DND-41 (cell line): ENCODE measurements around the gene CDR2.

Experiments used
- ATAC-seq: fragments of 200-7000 bp; cut with Tn5 transposase; 3 replicates; pipeline ENCODE4 v1.9.1; 2021; ENCODE audit warnings: low read depth; ENCODE audit not compliant: insufficient read depth
- DNase-seq: peaks from one replicate; pipeline ENCODE4 v3.0.0-alpha.2; 2020
- H2AFZ ChIP-seq: 2 replicates; pipeline ENCODE4 v1.6.0; 2012; ENCODE audit warnings: low read depth, low read length
- H3K27ac ChIP-seq: 2 replicates; pipeline ENCODE4 v1.5.1; 2012; ENCODE audit warnings: low read length, inconsistent platforms
- H3K27me3 ChIP-seq: fragments of 200-600 bp; sonication (generic); 2 replicates; pipeline ENCODE4 v1.6.0; 2012; ENCODE audit warnings: low read length, mild to moderate bottlenecking, inconsistent platforms; ENCODE audit not compliant: insufficient read depth, poor library complexity
- H3K36me3 ChIP-seq: 2 replicates; pipeline ENCODE4 v1.5.1; 2012; ENCODE audit warnings: low read length, inconsistent platforms; ENCODE audit not compliant: insufficient read depth
- H3K4me1 ChIP-seq: 2 replicates; pipeline ENCODE4 v1.5.1; 2012; ENCODE audit warnings: mild to moderate bottlenecking, low read length; ENCODE audit not compliant: insufficient read depth
- H3K4me2 ChIP-seq: 2 replicates; pipeline ENCODE4 v1.6.0; 2012; ENCODE audit warnings: mild to moderate bottlenecking, moderate library complexity, low read length, inconsistent platforms; ENCODE audit not compliant: insufficient read depth
- H3K4me3 ChIP-seq, 2 experiments: fragments of 200-600 bp in 1 of 2; shearing (Covaris generic) in 1 of 2; 2 replicates each; pipeline ENCODE4 v1.5.1; 2012 to 2016; ENCODE audit warnings: inconsistent platforms in 2 of 2, low read length in 2 of 2, mild to moderate bottlenecking in 2 of 2, low read depth in 1 of 2, moderate library complexity in 1 of 2
- H3K79me2 ChIP-seq: 2 replicates; pipeline ENCODE4 v1.6.0; 2012; ENCODE audit warnings: low read length, inconsistent platforms; ENCODE audit not compliant: insufficient read depth
- H3K9ac ChIP-seq: 2 replicates; pipeline ENCODE4 v1.6.0; 2012; ENCODE audit warnings: low read depth, mild to moderate bottlenecking, inconsistent platforms, low read length, moderate library complexity
- H3K9me3 ChIP-seq: 2 replicates; pipeline ENCODE4 v1.5.1; 2012; ENCODE audit warnings: low read length, moderate library complexity, mild to moderate bottlenecking, inconsistent platforms; ENCODE audit not compliant: insufficient read depth, severe bottlenecking
- H4K20me1 ChIP-seq: 2 replicates; pipeline ENCODE4 v1.6.0; 2012; ENCODE audit warnings: low read length; ENCODE audit not compliant: insufficient read depth
- EZH2 ChIP-seq: IDR thresholded peaks from 3 replicates; pipeline ENCODE4 v1.6.1; 2012; ENCODE audit warnings: borderline replicate concordance, low read depth, mild to moderate bottlenecking, moderate library complexity, low read length, inconsistent platforms; ENCODE audit not compliant: severe bottlenecking
- TF ChIP-seq, protein P1 (sequence below): IDR thresholded peaks from 2 replicates; pipeline ENCODE4 v1.5.1; 2012; ENCODE audit warnings: borderline replicate concordance, low read length, moderate library complexity, mild to moderate bottlenecking; ENCODE audit not compliant: poor library complexity, severe bottlenecking; ENCODE audit errors: extremely low read depth

The CDR2 gene

DNA sequence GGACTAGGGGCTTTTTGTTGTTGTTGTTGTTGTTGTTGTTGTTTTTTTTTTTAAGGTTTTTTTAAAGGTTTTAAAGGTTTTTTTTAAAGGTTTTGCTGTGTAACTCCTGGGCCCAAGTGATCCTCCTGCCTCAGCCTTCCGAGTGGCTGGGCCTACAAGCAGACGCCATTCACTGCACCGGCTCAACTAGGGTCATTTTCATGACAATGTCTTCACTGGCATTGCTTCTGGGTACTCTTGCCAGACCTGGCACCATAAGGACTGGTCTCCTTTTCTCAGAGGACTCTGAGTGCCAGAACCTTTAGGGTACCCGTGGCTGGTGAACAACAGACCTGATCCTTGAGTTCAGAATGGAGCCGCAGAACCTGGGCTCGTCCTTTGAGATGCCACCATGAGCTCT, 56.8 kb downstream of the CDR2 start:
- no peak for TF ChIP-seq EZH2
- TF ChIP-seq, protein P1, sequence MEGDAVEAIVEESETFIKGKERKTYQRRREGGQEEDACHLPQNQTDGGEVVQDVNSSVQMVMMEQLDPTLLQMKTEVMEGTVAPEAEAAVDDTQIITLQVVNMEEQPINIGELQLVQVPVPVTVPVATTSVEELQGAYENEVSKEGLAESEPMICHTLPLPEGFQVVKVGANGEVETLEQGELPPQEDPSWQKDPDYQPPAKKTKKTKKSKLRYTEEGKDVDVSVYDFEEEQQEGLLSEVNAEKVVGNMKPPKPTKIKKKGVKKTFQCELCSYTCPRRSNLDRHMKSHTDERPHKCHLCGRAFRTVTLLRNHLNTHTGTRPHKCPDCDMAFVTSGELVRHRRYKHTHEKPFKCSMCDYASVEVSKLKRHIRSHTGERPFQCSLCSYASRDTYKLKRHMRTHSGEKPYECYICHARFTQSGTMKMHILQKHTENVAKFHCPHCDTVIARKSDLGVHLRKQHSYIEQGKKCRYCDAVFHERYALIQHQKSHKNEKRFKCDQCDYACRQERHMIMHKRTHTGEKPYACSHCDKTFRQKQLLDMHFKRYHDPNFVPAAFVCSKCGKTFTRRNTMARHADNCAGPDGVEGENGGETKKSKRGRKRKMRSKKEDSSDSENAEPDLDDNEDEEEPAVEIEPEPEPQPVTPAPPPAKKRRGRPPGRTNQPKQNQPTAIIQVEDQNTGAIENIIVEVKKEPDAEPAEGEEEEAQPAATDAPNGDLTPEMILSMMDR: no peak
- H3K27me3 ChIP-seq: no peaks in the 10 kb centered on the region
- no peak overlapping the region for H3K9ac ChIP-seq
- H3K36me3 ChIP-seq: peaks cover 94% of the 10 kb centered on the region
- DNase-seq (no peak), ATAC-seq (no peak)
- no peak overlapping the region for H3K27ac ChIP-seq
- H3K79me2 ChIP-seq: peaks cover 11% of the 10 kb centered on the region; the same call in 1 of the 2 replicates
- H3K4me3 ChIP-seq: no peak overlapping the region
- no peak overlapping the region for H3K4me2 ChIP-seq
- H3K9me3 ChIP-seq: no peaks in the 10 kb centered on the region
- H4K20me1 ChIP-seq: peaks cover 25% of the 10 kb centered on the region
- H2AFZ ChIP-seq: no peak overlapping the region
- no peaks in the 10 kb centered on the region for H3K4me1 ChIP-seq

DNA sequence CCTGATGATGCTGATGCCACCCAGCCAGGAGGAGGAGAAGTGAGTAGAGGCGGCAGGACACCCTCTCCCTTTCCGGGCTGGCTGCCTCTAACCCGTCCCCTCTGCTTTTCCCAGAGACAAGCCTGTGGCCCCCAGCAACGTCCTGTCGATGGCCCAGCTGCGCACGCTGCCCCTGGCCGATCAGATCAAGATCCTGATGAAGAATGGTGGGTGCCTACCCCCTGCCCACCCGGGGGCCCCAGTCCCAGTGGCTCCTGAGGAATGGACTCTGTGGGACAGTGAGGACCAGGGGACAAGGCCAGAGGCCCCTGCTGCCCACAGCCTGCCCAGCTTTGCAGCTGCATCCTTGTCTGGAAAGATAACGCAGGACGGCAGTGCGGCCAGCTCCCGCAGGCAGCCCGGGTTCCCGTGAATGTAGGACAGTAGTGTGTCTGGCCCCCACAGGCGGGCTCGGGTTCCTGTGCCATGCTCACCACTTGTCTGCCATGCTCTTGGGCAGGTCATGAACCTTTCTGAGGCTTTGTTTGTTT, 57.4 kb downstream of the CDR2 start:
- no peaks in the 10 kb centered on the region for H3K9me3 ChIP-seq
- ATAC-seq (no peak), DNase-seq (no peak)
- no peak overlapping the region for H3K9ac ChIP-seq
- H3K27ac ChIP-seq: no peak overlapping the region
- H4K20me1 ChIP-seq: peaks cover 19% of the 10 kb centered on the region
- no peaks in the 10 kb centered on the region for H3K27me3 ChIP-seq
- H3K4me2 ChIP-seq: no peak overlapping the region
- peaks cover 7% of the 10 kb centered on the region; the same call in 1 of the 2 replicates for H3K79me2 ChIP-seq
- TF ChIP-seq, protein P1: no peak
- TF ChIP-seq EZH2: no peak
- peaks cover 94% of the 10 kb centered on the region for H3K36me3 ChIP-seq
- no peak overlapping the region for H2AFZ ChIP-seq
- no peak overlapping the region for H3K4me3 ChIP-seq
- no peaks in the 10 kb centered on the region for H3K4me1 ChIP-seq

DNA sequence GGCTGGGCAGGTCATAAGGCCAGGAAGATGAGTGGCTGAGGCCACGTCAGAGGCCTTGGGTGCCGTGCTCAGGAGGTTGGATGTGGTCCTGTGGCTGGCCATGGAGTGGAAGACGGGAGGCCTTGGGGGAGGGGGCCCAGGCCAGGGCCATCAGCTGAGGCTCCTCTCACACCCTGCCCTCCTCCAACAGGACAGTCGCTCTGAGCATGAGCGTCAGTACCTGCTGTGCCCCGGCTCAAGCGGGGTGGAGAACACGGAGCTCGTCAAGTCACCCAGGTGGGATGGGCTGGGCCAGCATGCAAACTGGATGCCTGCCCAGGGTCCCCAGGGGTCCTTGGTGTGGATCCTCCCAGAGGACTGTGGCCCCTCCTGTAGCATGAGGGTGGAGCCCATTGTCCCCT, 58.0 kb downstream of the CDR2 start:
- DNase-seq: no peak
- H3K36me3 ChIP-seq: peaks cover 94% of the 10 kb centered on the region
- TF ChIP-seq, protein P1: no peak
- TF ChIP-seq EZH2: no peak

DNA sequence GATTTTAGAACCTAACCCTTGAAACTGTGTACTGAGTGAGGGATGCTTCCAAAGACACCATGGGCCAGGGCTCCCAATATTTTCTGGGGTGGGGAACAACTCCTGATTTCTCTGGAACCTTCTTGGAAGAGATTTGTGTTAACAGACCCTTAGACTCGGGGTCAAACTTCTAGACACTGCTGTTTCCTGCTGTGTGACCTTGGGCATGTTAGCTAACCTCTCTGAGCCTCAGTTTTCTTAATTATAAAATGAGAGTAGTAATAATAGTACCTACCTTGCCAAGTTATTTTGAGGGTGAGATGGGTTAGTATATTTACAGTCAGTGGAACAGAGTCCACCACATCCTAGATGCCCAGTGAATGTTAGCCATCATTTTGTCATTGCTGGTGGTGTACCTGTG, 58.4 kb downstream of the CDR2 start:
- no peak overlapping the region for H3K4me2 ChIP-seq
- no peak overlapping the region for H3K4me3 ChIP-seq
- no peaks in the 10 kb centered on the region for H3K4me1 ChIP-seq
- H3K9me3 ChIP-seq: no peaks in the 10 kb centered on the region
- no peaks in the 10 kb centered on the region for H3K79me2 ChIP-seq
- peaks cover 11% of the 10 kb centered on the region for H4K20me1 ChIP-seq
- H3K36me3 ChIP-seq: peaks cover 92% of the 10 kb centered on the region
- TF ChIP-seq EZH2: no peak
- TF ChIP-seq, protein P1: no peak
- ATAC-seq (no peak), DNase-seq (no peak)
- no peak overlapping the region for H3K27ac ChIP-seq
- H3K27me3 ChIP-seq: no peaks in the 10 kb centered on the region
- no peak overlapping the region for H3K9ac ChIP-seq
- no peak overlapping the region for H2AFZ ChIP-seq

More for the DNA sequence above, 58.0 kb downstream of the CDR2 start:
- Histone ChIP-seq H3K79me2 (0 out of 2 replicates have a peak, but pooled peaks cover 1% of the 10 kb centered on the region), H3K4me2 (no peak overlapping the region), H3K4me1 (no peaks in the 10 kb centered on the region), H3K9ac (no peak overlapping the region), H3K9me3 (no peaks in the 10 kb centered on the region), H3K27me3 (no peaks in the 10 kb centered on the region), H3K4me3 (no peak overlapping the region), H3K27ac (no peak overlapping the region), H2AFZ (no peak overlapping the region), H4K20me1 (peaks cover 12% of the 10 kb centered on the region)
- no peak for ATAC-seq
